SKM-1 (cell line): ENCODE data around the gene PLEKHA6.

Source experiments
- DNase-seq: peaks from one replicate; lab custom pipeline; 2025; ENCODE audit not compliant: unreplicated experiment; lab: John Stamatoyannopoulos, UW

Gene PLEKHA6

GRCh38 chr1:204383163-204383904 lies 23.6 kb upstream of the PLEKHA6 start:
- no peak for DNase-seq

GRCh38 chr1:204382714-204383083 lies 23.0 kb upstream of the PLEKHA6 start:
- DNase-seq: no peak

GRCh38 chr1:204380293-204380831 lies 20.6 kb upstream of the PLEKHA6 start:
- no peak for DNase-seq

GRCh38 chr1:204377800-204378668 lies 18.3 kb upstream of the PLEKHA6 start:
- peak; percentile 84 for DNase-seq

GRCh38 chr1:204376919-204377799 lies 17.4 kb upstream of the PLEKHA6 start:
- no peak for DNase-seq

GRCh38 chr1:204376465-204376864 lies 16.7 kb upstream of the PLEKHA6 start:
- DNase-seq: peak; percentile 42

- no peak for DNase-seq
Measured at GRCh38 chr1:204373911-204374310, 14.2 kb upstream of the PLEKHA6 start.

GRCh38 chr1:204370176-204370575 lies 10.4 kb upstream of the PLEKHA6 start:
- DNase-seq: no peak

- no peak for DNase-seq
Measured at GRCh38 chr1:204368996-204369726, 9.4 kb upstream of the PLEKHA6 start.

GRCh38 chr1:204367956-204368355 lies 8.2 kb upstream of the PLEKHA6 start:
- DNase-seq: no peak

GRCh38 chr1:204367193-204367858 lies 7.6 kb upstream of the PLEKHA6 start:
- no peak for DNase-seq

- no peak for DNase-seq
Measured at GRCh38 chr1:204366759-204367158, 7.0 kb upstream of the PLEKHA6 start.

GRCh38 chr1:204363335-204364114 lies 3.8 kb upstream of the PLEKHA6 start:
- DNase-seq: peak; percentile 90

- DNase-seq: no peak
Measured at GRCh38 chr1:204362984-204363334, 3.2 kb upstream of the PLEKHA6 start.

- DNase-seq: no peak
Measured at GRCh38 chr1:204361781-204362180, 2.1 kb upstream of the PLEKHA6 start.

- DNase-seq: no peak
Measured at GRCh38 chr1:204361341-204361771, 1.6 kb upstream of the PLEKHA6 start.

GRCh38 chr1:204360314-204360713 lies 585 bp upstream of the PLEKHA6 start:
- DNase-seq: no peak

GRCh38 chr1:204359131-204359473 lies 627 bp downstream of the PLEKHA6 start:
- DNase-seq: no peak

- DNase-seq: no peak
Measured at GRCh38 chr1:204358605-204359004, 1.1 kb downstream of the PLEKHA6 start.
